ENCODE results near the gene AQP5. TPM values are rescaled to one million over a fixed set of nuclear protein-coding genes. Genes with fewer than 3 reads are reported as not detected.

Gene AQP5
- total and polyA plus RNA-seq, 2 of the 8 experiments (the other 6 are each of a cell fraction or from before 2014, with no cell fraction given), result 2.5 to 3.2 TPM

DNA sequence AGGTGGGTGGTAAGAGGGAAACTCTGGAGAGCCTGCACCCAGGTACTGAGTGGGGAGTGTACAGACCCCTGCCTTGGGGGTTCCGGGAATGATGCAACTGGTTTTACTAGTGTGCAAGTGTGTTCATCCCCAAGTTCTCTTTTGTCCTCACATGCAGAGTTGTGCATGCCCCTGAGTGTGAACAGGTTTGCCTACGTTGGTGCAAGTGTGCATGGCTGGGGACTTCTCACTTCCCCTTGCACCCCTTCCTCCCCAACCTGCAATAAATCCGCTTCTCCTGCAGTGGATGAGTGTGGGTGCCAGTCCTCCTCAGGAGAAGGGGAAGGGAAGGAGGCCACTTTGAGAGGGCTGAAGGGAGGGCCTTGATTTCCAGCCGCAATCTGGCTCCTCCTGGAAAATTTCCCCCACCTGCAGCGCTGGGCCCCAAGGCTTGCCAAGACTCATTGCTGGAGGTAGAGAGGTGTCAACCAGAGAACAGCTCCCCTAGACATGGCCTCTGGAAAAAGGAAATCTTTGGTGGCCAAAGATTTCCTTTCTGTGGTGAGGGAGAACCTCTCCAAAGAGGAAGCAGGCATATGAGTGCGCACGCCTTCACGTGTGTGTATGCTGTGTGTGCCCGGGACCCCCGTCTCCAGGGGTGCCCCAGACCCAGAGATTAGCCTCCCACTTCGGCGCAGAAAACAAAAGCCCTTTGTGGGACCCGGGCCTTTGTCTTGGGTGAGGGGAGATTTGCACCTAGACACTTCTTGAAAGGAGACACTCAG is 5.6 kb upstream of the AQP5 start:
- Histone ChIP-seq H2AK5ac (ENCODE audit: low read depth, low read length) (peak overlapping the region; percentile 83), H2BK20ac (ENCODE audit: low read length) (peak overlapping the region; percentile 40; the same call in 1 of the 2 replicates), H4K91ac (replicated peaks; ENCODE audit: insufficient read length, low read length) (peak overlapping the region; percentile 50), H4K5ac (ENCODE audit: insufficient read length, low read depth, low read length) (no peak overlapping the region), H3K79me1 (ENCODE audit: low read depth, low read length) (no peaks in the 10 kb centered on the region), H3K4me3 (ENCODE audit: extremely low read depth in 1 of 4, insufficient read depth in 2 of 4, low read depth in 3 of 4, low read length in 4 of 4) (peak overlapping the region in 1 of 4 experiments; percentile 46; a peak in 1 of 8 replicates), H3K79me2 (ENCODE audit: control insufficient read depth in 1 of 2, insufficient read depth in 2 of 2, low read length in 2 of 2) (no peaks in the 10 kb centered on the region), H3K9ac (replicated peaks in 1 of 4; ENCODE audit: extremely low read depth in 1 of 4, low read depth in 3 of 4, low read length in 3 of 4) (no peak overlapping the region), H4K8ac (ENCODE audit: extremely low read depth, insufficient read depth, low read length) (no peak overlapping the region), H2BK5ac (ENCODE audit: low read depth, low read length) (no peak overlapping the region), H4K20me1 (replicated peaks in 1 of 2; ENCODE audit: control insufficient read depth in 1 of 2, insufficient read depth in 2 of 2, low read length in 2 of 2) (no peaks in the 10 kb centered on the region), H3K18ac (ENCODE audit: extremely low read depth, low read length) (peak overlapping the region; percentile 71), H3K14ac (ENCODE audit: insufficient read length) (no peak overlapping the region), H2BK15ac (ENCODE audit: low read length) (peak overlapping the region; percentile 88), H3K27me3 (replicated peaks in 1 of 4; ENCODE audit: control insufficient read depth in 3 of 4, extremely low read depth in 1 of 4, insufficient read depth in 3 of 4, low read length in 3 of 4) (peaks cover 11 to 48% (median 40%) of the 10 kb centered on the region in 4 experiments), H3K4me1 (replicated peaks in 1 of 4; ENCODE audit: control insufficient read depth in 3 of 4, insufficient read depth in 4 of 4, low read length in 3 of 4) (peaks cover 4 to 21% (median 16%) of the 10 kb centered on the region in 4 experiments), H3K9me3 (ENCODE audit: insufficient read depth in 2 of 2, low read depth in 1 of 2, low read length in 1 of 2) (no peaks in the 10 kb centered on the region), H3K23me2 (ENCODE audit: low read depth, low read length) (peaks cover 2% of the 10 kb centered on the region; the same call in 1 of the 2 replicates), H3K4me2 (ENCODE audit: insufficient read depth in 1 of 2, low read depth in 2 of 2, low read length in 2 of 2) (peak overlapping the region in 1 of 2 experiments; percentile 47; a peak in 2 of 4 replicates), H2AFZ (ENCODE audit: low read length) (0 out of 2 replicates have a peak overlapping the region, but pooled peaks have one; percentile 49), H3K36me3 (ENCODE audit: control insufficient read depth in 2 of 4, insufficient read depth in 4 of 4, low read length in 3 of 4) (no peaks in the 10 kb centered on the region), H3K27ac (ENCODE audit: low read depth, low read length) (no peak overlapping the region), H3K4ac (replicated peaks; ENCODE audit: insufficient read length, low read depth, low read length) (no peak overlapping the region), H3K56ac (replicated peaks; ENCODE audit: insufficient read length, low read depth, low read length) (no peak overlapping the region), H2BK12ac (ENCODE audit: low read depth, low read length) (peak overlapping the region; percentile 80; the same call in 1 of the 2 replicates), H3K23ac (ENCODE audit: insufficient read length) (no peak overlapping the region), H2BK120ac (replicated peaks; ENCODE audit: low read depth, low read length) (no peak overlapping the region)
- WGBS, 2 experiments (ENCODE audit: extremely low coverage in 1 of 2, insufficient coverage in 1 of 2, insufficient read length in 1 of 2, insufficient replicate concordance in 2 of 2, low coverage in 1 of 2, low lambda C conversion rate in 2 of 2, missing lambda C conversion rate in 1 of 2), result 78% methylated on average over 12 of the region's 13 CpGs; no CpG with 5 or more reads in 1 of the 2 experiments
- FAIRE-seq (no peak), DNase-seq (ENCODE audit: low read depth in 1 of 2, low spot score in 2 of 2) (no peak)
- ChIA-PET POLR2A (ENCODE audit: partially characterized antibody) (interaction anchor here (1.1 to 1.5 kb wide), 2 partner anchors 10 to 129 kb away, joined by 3 to 5 read pairs; no protein-coding TSS in a partner anchor), CTCF (ENCODE audit: partially characterized antibody) (interaction anchor here (0.6 to 7.8 kb wide), 13 partner anchors 10 to 113 kb away, joined by 3 to 86 read pairs (median 4); no protein-coding TSS in a partner anchor)
- TF ChIP-seq SUZ12 (IDR thresholded peaks at IDR 0.05; ENCODE audit: low read length), result 0 out of 2 replicates have a peak, but pooled peaks have one; percentile 2
- TF ChIP-seq SIX5 (IDR thresholded peaks at IDR 0.05; ENCODE audit: low read depth, low read length), result no peak

All from H1 (cell line).